GM19397 (cell line): ENCODE results near the gene CDHR4.
"Not testable (repeated sequence)": the region's sequence is repeated elsewhere in the genome, so short reads cannot be mapped to it uniquely, and the experiment has no call there.

Experiments used
- ATAC-seq: cut with Tn5 transposase; IDR thresholded peaks from one replicate; pipeline ENCODE4 v1.9.1; 2021; ENCODE audit warnings: mild to moderate bottlenecking, moderate library complexity; ENCODE audit not compliant: unreplicated experiment

CDHR4 gene

GRCh38 chr3:49799761-49800160 lies at the start of gene CDHR4:
Gene CDHR4, minus strand, starts transcription at chr3:49799873. Its CDS starts 61 bp downstream, at chr3:49799812.
- no peak for ATAC-seq

GRCh38 chr3:49845694-49846093 lies 46.0 kb upstream of the CDHR4 start:
- no peak for ATAC-seq

GRCh38 chr3:49844464-49845183 lies 45.0 kb upstream of the CDHR4 start:
- ATAC-seq = no peak

GRCh38 chr3:49842843-49843517 lies 43.3 kb upstream of the CDHR4 start:
- no peak for ATAC-seq

- no peak for ATAC-seq
Observed at GRCh38 chr3:49841806-49842205, 42.1 kb upstream of the CDHR4 start.

GRCh38 chr3:49841126-49841696 lies 41.5 kb upstream of the CDHR4 start:
- ATAC-seq = no peak

- no peak for ATAC-seq
Observed at GRCh38 chr3:49840388-49840787, 40.7 kb upstream of the CDHR4 start.

GRCh38 chr3:49839193-49839809 lies 39.6 kb upstream of the CDHR4 start:
- no peak for ATAC-seq

- no peak for ATAC-seq
Observed at GRCh38 chr3:49831341-49831740, 31.7 kb upstream of the CDHR4 start.

- ATAC-seq = no peak
Observed at GRCh38 chr3:49826016-49826415, 26.3 kb upstream of the CDHR4 start.

GRCh38 chr3:49823131-49823530 lies 23.5 kb upstream of the CDHR4 start:
- ATAC-seq = not testable (repeated sequence)

GRCh38 chr3:49813497-49814174 lies 14.0 kb upstream of the CDHR4 start, which contains the start of gene UBA7:
Gene UBA7, minus strand, starts transcription at chr3:49813953. Its CDS starts 166 bp downstream, at chr3:49813787.
- ATAC-seq = no peak

- ATAC-seq = no peak
Observed at GRCh38 chr3:49812916-49813496, 13.3 kb upstream of the CDHR4 start.

- no peak for ATAC-seq
Observed at GRCh38 chr3:49807431-49808114, 7.9 kb upstream of the CDHR4 start.

GRCh38 chr3:49806850-49807249 lies 7.2 kb upstream of the CDHR4 start:
- no peak for ATAC-seq

GRCh38 chr3:49805897-49806701 lies 6.4 kb upstream of the CDHR4 start:
- ATAC-seq = no peak

GRCh38 chr3:49805367-49805782 lies 5.7 kb upstream of the CDHR4 start:
- ATAC-seq = no peak

- no peak for ATAC-seq
Observed at GRCh38 chr3:49804141-49805041, 4.7 kb upstream of the CDHR4 start.
